HT-29 (cell line): ENCODE data around the gene SLC2A6. TPM values are rescaled to one million over a fixed set of nuclear protein-coding genes. Genes with fewer than 3 reads are reported as not detected.

Experiments
- DNase-seq: peaks from one replicate; pipeline ENCODE4 v3.0.0-alpha.2; 2015; ENCODE audit warnings: low spot score
- total RNA-seq: library from RNA; depleted of rRNA; stranded (reverse); fragments of >200 nt; shearing (Covaris generic); gene quantifications from 2 replicates; pipeline ENCODE4 v1.2.3, GENCODE V29; 2014

SLC2A6 gene
- total RNA-seq, 1 experiment from 2014 or later, result 14.4 TPM

DNA sequence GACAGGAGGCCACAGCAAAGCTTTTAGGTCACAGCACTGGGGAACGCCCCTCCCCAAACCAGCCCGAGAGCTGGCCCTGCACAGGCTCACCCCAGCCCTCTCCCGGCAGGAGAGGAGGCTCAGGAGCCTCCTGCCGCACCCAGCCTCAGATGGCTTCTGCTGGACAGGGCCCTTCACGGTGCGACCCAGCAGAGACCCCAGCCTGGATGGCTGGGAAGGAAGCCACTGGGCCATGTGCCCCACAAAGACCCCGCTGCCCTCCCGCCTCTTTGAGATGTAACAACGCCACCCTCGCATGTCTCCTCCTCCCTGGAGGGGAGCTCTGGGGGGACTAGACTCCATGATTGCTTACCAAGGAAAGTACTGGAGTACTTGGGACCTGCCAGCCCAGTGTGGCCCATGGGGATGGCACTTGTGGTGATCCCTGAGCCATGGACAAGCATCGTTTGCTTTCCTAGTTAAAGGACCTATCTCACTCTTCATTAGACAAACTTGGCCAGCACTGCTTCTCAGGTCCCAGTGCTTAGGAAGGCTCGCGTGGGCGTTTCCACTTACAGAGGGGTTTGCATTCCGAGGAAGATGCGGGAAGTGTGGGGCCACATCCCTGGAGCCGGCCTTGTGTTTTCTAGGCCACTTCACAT is 36.8 kb upstream of the SLC2A6 start:
- DNase-seq, result no peak

DNA sequence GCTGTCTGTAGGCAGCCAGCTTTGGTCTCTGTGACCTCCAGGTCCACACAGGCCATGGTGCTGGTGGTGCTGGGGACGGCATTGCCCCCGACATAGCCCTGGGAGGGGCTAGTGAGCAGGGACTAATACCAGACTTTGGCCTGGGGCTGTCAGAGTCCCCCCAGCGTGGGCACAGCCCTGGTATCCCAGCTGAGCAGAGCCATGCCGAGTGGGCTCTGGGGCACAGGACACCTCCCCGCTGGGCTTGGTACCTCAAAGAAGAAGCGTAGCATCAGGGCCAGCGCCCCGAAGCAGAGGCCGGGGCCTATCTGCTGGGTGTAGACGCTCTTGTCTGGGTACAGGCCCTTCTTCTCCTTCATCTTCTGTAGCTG is 36.3 kb upstream of the SLC2A6 start:
- DNase-seq, result no peak

GRCh38 chr9:133514460-133515239 is 35.8 kb upstream of the SLC2A6 start:
- DNase-seq, result no peak

DNA sequence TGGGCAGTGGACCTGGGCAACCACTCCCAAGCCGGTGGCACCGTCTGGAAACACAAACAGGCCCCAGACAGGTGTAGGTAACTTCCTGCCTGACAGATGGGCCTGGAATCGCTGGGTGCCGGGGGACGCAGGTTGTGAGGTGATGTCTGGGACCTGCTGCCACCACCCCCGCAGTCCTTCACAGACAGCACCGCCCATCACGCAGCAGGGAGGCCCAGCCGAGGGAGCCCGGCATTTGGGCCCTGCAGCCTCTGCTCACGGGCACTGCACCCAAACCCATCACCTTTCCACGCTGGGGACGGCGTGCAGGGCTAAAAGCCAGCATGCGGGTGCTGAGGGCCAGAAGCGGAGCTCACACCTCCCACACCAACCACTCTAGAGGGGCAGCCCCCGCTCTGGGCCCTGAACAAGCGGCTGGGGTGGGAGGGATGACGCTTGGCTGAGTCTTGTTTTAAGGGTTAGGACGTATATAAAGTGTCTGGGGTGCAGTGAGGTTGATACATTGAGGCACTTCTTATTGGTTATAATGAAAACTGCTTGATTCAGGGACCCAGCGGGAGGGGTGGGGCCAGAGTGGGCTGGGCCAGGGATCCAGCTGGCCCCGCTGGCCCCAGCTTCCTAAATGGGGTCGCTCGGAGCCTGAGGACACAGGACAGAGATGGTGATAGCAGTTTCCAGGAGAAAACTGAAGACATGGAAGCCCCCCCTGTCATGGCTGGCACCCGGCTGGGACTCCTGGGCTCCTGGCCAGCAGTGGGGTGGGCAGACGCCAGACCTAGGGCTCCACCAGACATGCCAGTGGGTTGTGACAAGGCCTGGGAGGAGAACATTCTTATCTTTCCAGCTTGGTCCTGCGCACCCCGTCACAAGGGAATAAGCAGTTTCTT is 34.6 kb upstream of the SLC2A6 start:
- DNase-seq, result no peak

DNA sequence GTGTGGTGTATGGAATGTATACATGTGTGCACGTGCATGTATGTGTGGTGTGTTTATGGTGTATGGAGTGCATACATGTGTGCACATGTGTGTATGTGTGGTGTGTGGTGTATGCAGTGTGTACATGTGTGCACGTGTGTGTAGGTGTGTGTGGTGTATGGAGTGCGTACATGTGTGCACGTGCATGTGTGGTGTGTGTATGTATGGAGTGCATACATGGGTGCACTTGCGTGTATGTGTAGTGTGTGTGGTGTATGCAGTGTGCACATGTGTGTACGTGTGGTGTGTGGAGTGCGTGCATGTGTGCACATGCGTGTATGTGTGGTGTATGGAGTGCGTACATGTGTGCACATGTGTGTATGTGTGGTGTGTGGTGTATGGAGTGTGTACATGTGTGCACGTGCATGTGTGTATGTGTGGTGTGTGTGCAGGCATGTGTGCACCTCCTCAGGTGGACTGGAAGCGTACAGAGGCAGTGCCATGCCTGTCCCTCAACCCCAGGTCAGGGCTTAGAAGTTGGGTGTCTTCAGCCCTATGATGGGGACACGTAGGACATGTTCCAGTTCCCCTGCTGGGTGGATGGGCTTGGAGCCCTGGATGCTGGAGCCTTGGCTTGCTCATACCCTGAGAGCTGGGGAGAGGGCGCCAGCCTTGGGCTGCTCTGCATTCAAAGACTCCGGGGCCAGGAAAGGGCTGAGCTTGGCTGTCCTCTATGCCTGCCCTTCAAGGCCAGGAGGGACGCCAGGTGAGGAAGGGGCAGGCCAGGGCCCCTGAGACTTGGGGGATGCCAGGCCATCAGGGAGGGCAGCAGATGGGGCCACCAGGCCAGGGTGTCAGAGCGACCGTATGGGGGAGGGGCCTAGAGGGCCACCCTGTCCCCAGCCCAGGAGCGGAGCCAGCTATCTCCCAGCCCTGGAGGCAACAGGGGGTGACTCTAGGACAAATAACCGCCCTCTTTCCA is 33.6 kb upstream of the SLC2A6 start:
- no peak for DNase-seq

DNA sequence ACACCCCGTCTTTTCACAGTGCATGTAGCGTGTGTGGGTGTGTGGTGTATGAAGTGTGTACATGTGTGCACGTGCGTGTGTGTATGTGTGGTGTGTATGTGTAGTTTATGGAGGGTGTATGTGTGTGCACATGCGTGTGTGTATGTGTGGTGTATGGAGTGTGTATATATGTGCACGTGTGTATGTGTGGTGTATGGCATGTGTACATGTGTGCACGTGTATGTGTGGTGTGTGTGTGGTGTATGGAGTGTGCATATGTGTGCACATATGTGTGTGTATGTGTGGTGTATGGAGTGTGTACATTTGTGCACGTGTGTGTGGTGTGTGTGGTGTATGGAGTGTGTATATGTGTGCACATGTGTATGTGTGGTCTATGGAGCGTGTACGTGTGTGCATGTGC is 32.7 kb upstream of the SLC2A6 start:
- no peak for DNase-seq

DNA sequence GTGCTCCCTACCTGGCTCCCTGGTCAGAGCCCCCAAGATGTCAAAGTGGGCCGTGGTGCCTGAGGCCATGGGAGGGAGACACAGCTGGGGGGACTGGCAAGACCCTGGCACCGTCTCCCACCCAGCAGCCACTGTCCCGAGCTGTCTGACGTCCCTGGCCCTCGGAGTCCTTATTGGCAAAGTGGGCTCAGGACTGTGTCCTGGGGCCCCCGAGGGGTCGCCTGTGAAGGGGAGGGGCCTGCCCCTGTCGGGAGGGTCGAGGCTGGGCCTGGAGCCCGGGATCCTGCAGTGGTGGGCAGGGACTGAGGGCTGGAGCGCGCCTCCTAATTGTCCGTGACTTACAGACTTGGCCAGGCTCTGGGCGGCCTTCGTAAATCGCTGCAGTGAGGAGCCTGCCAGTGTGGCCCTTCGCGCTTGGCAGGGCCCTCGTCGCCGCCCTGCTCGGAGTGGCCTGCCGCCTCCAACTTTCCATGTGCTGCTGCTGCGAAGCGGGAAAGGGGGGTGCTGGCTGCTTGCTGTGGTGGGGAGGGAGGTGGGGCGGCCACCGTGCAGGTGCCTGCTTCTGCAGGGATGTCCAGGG is 32.1 kb upstream of the SLC2A6 start:
- DNase-seq, result no peak

DNA sequence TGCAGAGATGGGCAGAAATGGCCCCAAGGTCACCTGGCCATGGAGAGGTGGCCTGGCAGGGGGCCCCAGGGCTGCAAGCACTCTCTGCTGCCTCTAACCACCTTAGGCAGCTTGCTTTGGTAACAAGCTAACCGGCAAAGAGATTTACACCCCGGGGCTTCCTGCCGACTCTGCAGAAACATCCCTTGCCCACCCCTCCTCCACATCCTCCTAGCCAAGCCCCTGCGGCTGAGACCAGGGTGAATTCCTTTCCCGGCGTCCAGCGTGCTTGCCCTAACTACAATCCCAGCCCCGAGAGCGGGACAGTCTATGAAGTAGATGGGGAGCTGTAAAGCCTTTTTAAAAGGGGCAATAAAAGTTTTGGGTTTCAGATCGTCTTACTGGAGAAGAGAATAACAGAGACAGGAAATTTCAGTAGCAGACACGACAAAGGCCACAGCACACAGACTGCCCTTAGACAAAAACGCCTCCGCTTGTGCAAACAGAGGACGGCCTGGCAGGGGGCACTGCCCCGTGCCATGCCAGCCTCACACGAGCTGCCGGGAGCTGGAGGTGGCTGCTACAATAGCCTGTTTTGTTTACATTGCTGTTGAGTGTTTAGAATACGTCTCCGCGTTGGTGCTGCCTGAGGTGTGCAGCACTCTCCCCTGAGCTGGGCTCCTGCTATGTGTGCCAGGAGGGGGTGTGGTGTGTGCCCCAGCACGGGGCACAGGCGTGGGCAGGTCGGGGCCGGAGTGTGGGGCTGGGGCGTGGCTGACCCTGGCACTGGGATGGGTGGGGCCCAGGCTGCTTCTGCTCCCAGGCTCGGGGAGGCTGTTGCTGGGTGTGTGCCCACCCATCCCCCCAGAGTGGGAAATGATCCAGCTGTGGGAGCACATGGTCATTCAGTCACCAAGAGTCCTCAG is 30.5 kb upstream of the SLC2A6 start:
- DNase-seq, result no peak

DNA sequence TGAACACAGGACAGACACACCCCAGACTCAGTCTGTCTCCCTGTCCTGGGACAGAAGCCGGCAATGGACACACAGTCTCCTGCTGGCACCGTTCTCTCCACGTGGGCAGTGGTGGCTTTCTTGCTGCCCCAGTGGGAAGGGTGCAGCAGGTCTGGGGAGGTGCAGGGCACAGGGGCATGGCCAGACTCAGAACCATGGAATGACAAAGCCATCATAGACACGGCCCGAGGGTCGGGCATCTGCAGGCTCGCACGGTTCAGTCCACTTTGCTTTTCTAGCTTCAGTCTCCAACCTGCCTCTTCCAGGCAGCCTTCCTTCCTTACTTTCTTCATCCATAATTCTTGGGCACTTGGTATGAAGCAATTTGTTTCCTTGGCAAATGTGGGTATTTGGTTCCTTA is 29.1 kb upstream of the SLC2A6 start:
- no peak for DNase-seq

GRCh38 chr9:133507246-133507965 is 28.5 kb upstream of the SLC2A6 start:
- no peak for DNase-seq

GRCh38 chr9:133506653-133507038 is 27.7 kb upstream of the SLC2A6 start:
- no peak for DNase-seq

GRCh38 chr9:133505901-133506652 is 27.2 kb upstream of the SLC2A6 start:
- DNase-seq, result no peak

- DNase-seq, result no peak
Observed at GRCh38 chr9:133505186-133505830, 26.4 kb upstream of the SLC2A6 start.

DNA sequence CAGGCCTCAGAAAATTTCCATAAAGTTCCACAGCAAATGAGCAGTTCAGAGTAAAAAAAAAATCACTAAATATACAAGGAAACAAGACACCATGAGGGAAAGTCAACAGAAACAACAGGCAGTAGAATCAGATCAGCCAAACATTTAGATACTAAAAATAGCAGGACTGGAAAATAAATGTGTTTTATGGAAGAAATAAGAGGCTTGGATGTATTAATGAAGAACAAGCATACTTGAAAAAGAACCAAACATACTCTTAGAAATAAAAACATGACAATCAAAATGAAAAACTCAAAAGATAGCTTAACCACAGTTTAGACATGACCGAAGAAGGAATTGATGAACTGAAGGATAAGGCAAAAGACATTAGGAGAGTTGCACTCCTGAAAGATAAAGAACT is 23.2 kb upstream of the SLC2A6 start:
- DNase-seq, result no peak

DNA sequence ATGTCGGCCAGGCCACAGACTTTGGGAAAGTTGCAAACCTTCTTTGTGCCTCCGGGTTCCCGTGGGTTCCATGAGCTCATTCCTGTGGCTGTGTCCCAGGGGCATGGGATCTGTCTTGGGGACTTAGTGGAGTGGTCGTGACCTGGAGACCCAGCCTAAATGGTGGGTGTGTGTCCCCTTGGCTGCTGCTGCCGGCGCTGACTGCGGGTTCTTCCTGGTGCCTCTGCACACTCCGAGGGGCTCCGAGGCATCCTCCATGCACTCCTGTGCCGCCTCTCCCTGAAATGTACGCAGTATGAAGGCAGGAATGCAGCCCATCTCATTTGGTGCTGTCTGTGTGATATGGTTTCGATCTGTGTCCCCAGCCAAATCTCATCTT is 21.0 kb upstream of the SLC2A6 start:
- no peak for DNase-seq

DNA sequence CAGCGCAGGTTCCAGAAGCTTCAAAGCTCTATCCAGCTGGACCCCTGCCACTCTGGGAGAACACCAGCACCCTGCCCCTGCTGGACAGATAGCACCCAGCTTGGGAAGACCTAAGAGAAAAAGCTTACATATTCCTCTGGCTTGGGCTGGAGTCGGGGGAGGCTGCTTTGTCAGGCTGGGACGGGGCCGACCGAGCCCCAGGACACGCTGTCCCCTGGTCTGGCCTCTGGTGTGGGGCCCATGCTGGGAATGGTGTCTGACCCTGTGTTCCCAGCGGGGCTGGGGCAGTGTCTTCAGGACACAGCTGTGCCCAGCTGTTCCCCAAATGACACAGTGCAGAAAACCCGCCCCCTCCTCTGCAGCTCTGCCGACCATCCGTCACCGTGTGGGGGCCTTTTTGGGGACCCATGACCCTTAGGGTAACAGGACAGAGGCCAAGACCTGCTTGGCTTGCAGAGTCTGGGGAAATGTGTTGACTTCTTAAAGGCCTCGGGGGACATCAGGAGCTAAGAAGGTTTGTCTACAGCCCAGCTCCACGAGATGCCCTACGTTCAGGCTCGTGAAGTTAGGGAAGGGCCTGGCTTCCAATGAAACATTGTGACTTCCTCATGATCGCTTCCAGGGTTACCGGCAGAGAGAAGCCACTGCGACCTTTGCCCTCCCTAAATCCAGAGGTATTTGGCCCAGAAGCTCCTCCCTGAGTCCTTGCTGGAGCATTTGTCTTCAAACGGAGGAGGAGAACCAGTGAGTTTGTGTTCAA is 20.4 kb upstream of the SLC2A6 start:
- no peak for DNase-seq
